ENCODE results near the gene STK16.

- TF ChIP-seq POLR2A (IDR thresholded peaks at IDR 0.05) = no peak
- no peak for TF ChIP-seq POLR2AphosphoS5 (IDR thresholded peaks at IDR 0.05)
- no peak for TF ChIP-seq CTCF (IDR thresholded peaks at IDR 0.05)
- TF ChIP-seq EP300 (IDR thresholded peaks at IDR 0.05) = no peak
Observed at GRCh38 chr2:219266232-219266631, 21.0 kb downstream of the STK16 start.

Measured in stomach (tissue), 4 donors.